ENCODE results near the gene POLRMT.
A peak's percentile ranks its signal among the peaks of the same experiment; 100 is the strongest.

The POLRMT gene

GRCh38 chr19:612941-613340 is 20.4 kb downstream of the POLRMT start:
- Histone ChIP-seq H3K27ac (no peak overlapping the region), H3K4me3 (ENCODE audit: low read depth, low read length) (no peak overlapping the region), H3K9me3 (ENCODE audit: severe bottlenecking) (no peaks in the 10 kb centered on the region), H3K36me3 (peaks cover 23% of the 10 kb centered on the region), H3K27me3 (ENCODE audit: insufficient read depth, low read depth, severe bottlenecking) (no peaks in the 10 kb centered on the region)
- no peak for DNase-seq
- TF ChIP-seq CTCF (IDR thresholded peaks at IDR 0.05; ENCODE audit: low read depth, low read length), result no peak

GRCh38 chr19:611481-611868 is 21.9 kb downstream of the POLRMT start:
- peak overlapping the region; percentile 15 for H3K4me3 ChIP-seq (ENCODE audit: low read depth, low read length)
- TF ChIP-seq CTCF (IDR thresholded peaks at IDR 0.05; ENCODE audit: low read depth, low read length), result no peak
- peak overlapping the region; percentile 91 for H3K27ac ChIP-seq
- peak; percentile 38 for DNase-seq
- no peaks in the 10 kb centered on the region for H3K9me3 ChIP-seq (ENCODE audit: severe bottlenecking)
- H3K36me3 ChIP-seq, result peaks cover 23% of the 10 kb centered on the region
- H3K27me3 ChIP-seq (ENCODE audit: insufficient read depth, low read depth, severe bottlenecking), result no peaks in the 10 kb centered on the region

- Histone ChIP-seq H3K36me3 (peaks cover 23% of the 10 kb centered on the region), H3K27me3 (ENCODE audit: insufficient read depth, low read depth, severe bottlenecking) (no peaks in the 10 kb centered on the region), H3K27ac (peak overlapping the region; percentile 91), H3K9me3 (ENCODE audit: severe bottlenecking) (no peaks in the 10 kb centered on the region), H3K4me3 (ENCODE audit: low read depth, low read length) (peak overlapping the region; percentile 15)
- peak; percentile 90 for DNase-seq
- TF ChIP-seq CTCF (IDR thresholded peaks at IDR 0.05; ENCODE audit: low read depth, low read length), result no peak
These were observed 22.4 kb downstream of the POLRMT start for GRCh38 chr19:610801-611480.

- H3K9me3 ChIP-seq (ENCODE audit: severe bottlenecking), result no peaks in the 10 kb centered on the region
- no peaks in the 10 kb centered on the region for H3K27me3 ChIP-seq (ENCODE audit: insufficient read depth, low read depth, severe bottlenecking)
- peaks cover 18% of the 10 kb centered on the region for H3K36me3 ChIP-seq
- DNase-seq, result no peak
- peak overlapping the region; percentile 15 for H3K4me3 ChIP-seq (ENCODE audit: low read depth, low read length)
- no peak for TF ChIP-seq CTCF (IDR thresholded peaks at IDR 0.05; ENCODE audit: low read depth, low read length)
- peak overlapping the region; percentile 91 for H3K27ac ChIP-seq
These were observed 23.1 kb downstream of the POLRMT start for GRCh38 chr19:610071-610800.

- Histone ChIP-seq H3K27ac (no peak overlapping the region), H3K27me3 (ENCODE audit: insufficient read depth, low read depth, severe bottlenecking) (no peaks in the 10 kb centered on the region), H3K36me3 (peaks cover 7% of the 10 kb centered on the region), H3K4me3 (ENCODE audit: low read depth, low read length) (no peak overlapping the region), H3K9me3 (ENCODE audit: severe bottlenecking) (no peaks in the 10 kb centered on the region)
- TF ChIP-seq CTCF (IDR thresholded peaks at IDR 0.05; ENCODE audit: low read depth, low read length), result no peak
- no peak for DNase-seq
These were observed 24.4 kb downstream of the POLRMT start for GRCh38 chr19:609004-609346.

Data from WERI-Rb-1 (cell line).